Effector memory CD8-positive, alpha-beta T cell (primary cell): ENCODE data around the gene TTLL8.

ENCODE experiments used
- ATAC-seq: fragments of 150-1000 bp; cut with Tn5 transposase; replicated peaks from 2 replicates; pipeline ENCODE4 v1.10.0; 2021; ENCODE audit warnings: mild to moderate bottlenecking, moderate library complexity
- DNase-seq, 3 experiments: peaks; one replicate each; pipeline ENCODE4 v3.0.0; 2021
- H3K27ac Mint-ChIP-seq, 2 donors: one replicate each; pipeline ENCODE4 v1.8.0; 2022; ENCODE audit warnings: mild to moderate bottlenecking in 2 of 2, mixed read lengths in 2 of 2, moderate library complexity in 2 of 2
- H3K27me3 Mint-ChIP-seq, 2 donors: one replicate each; pipeline ENCODE4 v1.8.0; 2022; ENCODE audit warnings: mixed read lengths in 2 of 2
- H3K36me3 Mint-ChIP-seq: one replicate; pipeline ENCODE4 v1.8.0; 2022; ENCODE audit warnings: mild to moderate bottlenecking, moderate library complexity, mixed read lengths; ENCODE audit not compliant: insufficient read depth
- H3K4me1 Mint-ChIP-seq, 2 donors: one replicate each; pipeline ENCODE4 v1.8.0; 2022; ENCODE audit warnings: low read depth in 2 of 2, mixed read lengths in 2 of 2
- H3K4me3 Mint-ChIP-seq, 2 donors: one replicate each; pipeline ENCODE4 v1.8.0; 2022; ENCODE audit warnings: mild to moderate bottlenecking in 2 of 2, mixed read lengths in 2 of 2, moderate library complexity in 2 of 2
- H3K9me3 Mint-ChIP-seq, 2 donors: one replicate each; pipeline ENCODE4 v1.8.0; 2022; ENCODE audit warnings: mixed read lengths in 2 of 2

TTLL8 gene

DNA sequence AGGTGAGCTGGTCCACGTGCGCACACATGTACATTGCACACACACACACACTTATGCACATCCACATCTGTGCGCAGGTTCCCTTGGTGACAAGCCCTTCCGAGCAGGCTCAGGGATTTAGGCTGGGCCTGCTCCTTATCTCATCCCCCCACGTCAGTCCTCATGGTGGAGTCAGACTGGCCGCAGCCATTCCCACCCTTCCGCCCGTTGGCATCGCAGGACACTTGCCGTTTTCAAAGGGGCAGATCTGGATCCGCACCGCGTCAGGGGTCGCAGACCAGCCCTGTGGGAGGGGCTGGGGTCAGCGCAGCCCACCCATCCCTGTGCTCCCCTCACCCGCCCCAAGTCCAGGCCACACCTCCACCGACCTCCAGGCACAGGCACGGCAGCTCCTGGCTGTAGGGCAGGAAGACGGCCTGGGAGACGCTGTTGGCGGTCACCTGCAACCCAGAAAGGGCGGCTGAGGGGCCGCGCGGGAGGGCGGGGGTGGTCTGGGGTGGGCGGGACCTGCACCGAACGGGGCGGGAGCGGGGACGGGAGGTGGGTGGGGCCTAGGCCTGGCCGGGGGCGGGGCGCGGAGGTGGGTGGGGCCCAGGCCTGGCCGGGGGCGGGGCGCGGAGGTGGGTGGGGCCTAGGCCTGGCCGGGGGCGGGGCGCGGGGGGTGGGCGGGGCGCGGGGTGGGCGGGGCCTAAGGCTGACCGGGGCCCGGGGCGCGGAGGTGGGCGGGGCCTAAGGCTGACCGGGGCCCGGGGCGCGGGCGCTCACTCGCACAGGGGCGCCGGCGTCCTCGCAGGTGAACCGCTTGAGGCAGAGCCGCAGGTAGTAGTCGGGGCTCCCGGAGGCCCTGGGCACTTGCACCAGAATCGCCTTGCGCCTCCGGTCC is 58.8 kb downstream of the TTLL8 start:
- Mint-ChIP-seq H3K4me3 (no peak overlapping the region), H3K4me1 (peaks cover 0 to 7% of the 10 kb centered on the region in 2 donors), H3K27ac (no peak overlapping the region), H3K9me3 (no peaks in the 10 kb centered on the region), H3K36me3 (peaks cover 4% of the 10 kb centered on the region), H3K27me3 (peaks cover 0 to 9% of the 10 kb centered on the region in 2 donors)
- DNase-seq, result no peak
- peak; percentile 57 for ATAC-seq

DNA sequence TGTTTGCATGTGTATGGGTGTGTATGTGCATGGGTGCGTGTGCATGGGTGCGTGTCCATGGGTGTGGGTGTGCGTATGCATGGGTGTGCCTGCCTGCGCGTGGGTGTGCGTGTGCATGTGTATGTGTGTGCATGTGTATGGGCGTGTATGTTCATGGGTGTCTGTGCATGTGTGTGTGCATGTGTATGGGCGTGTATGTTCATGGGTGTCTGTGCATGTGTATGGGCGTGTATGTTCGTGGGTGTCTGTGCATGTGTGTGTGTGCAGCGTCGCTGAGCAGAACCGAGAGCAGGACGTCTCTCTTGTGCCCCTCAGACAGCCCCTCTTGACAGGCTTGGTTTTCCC is 59.4 kb downstream of the TTLL8 start:
- no peak for DNase-seq
- Mint-ChIP-seq H3K4me1 (peaks cover 0 to 9% of the 10 kb centered on the region in 2 donors), H3K9me3 (no peaks in the 10 kb centered on the region), H3K27me3 (peaks cover 0 to 9% of the 10 kb centered on the region in 2 donors), H3K4me3 (no peak overlapping the region), H3K36me3 (peaks cover 4% of the 10 kb centered on the region), H3K27ac (no peak overlapping the region)
- no peak for ATAC-seq

DNA sequence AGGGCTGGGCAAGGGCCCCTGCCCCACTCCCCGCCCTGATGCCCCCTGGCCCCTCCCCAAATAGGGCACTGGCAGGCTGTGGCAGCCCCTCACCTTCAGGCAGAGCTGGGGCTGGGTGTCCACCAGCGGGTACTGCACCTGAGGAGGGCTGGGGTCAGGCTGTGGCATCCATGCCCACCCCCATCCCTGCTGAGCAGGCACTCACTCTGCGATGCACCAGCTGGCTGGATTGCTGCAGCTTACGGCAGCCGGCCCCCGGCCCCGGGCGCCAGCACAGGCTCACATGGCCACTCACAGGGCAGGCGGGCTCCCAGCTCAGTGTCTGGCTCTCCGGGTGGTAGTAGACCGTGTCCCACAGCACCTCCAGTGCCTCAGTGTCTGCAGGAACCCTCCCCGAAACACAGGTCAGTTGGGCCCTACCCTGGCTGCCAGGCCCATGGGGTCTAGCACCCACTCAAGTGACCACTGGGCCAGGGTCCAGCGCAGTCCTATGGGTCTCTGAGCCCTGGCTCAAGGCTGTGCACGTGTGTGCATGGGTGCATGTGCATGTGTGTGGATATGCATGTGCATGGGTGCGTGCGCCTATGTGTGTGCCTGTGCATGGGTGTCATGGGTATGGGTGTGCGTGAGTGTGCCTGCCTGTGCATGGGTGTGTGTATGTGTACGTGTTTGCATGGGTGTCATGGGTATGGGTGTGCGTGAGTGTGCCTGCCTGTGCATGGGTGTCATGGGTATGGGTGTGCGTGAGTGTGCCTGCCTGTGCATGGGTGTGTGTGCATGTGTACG is 60.0 kb downstream of the TTLL8 start:
- no peak for DNase-seq
- Mint-ChIP-seq H3K27me3 (peaks cover 0 to 10% of the 10 kb centered on the region in 2 donors), H3K9me3 (no peaks in the 10 kb centered on the region), H3K4me3 (no peak overlapping the region), H3K4me1 (peaks cover 4 to 12% of the 10 kb centered on the region in 2 donors), H3K36me3 (peaks cover 4% of the 10 kb centered on the region), H3K27ac (no peak overlapping the region)
- no peak for ATAC-seq

DNA sequence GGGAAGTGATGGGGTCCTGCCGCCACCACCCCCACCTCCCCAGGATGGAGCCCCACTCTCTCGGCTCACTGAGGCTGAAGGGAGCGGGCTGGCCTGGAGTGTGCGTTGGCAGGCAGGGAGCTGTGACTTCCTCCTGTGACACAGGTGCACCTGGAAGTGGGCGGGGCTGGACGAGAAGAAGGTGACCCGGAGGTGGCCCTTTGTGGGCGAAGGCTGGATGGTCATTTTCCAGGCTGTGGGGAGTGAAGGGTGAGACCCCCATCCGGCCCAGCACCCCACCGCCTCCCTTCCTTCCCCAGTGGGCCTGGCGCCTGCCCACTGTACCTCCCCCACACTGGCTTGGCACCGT is 60.9 kb downstream of the TTLL8 start:
- peaks cover 5 to 12% of the 10 kb centered on the region in 2 donors for H3K4me1 Mint-ChIP-seq
- peak overlapping the region in 1 of 2 donors; percentile 41 for H3K27ac Mint-ChIP-seq
- H3K36me3 Mint-ChIP-seq, result peaks cover 4% of the 10 kb centered on the region
- no peaks in the 10 kb centered on the region for H3K9me3 Mint-ChIP-seq
- ATAC-seq, result no peak
- H3K4me3 Mint-ChIP-seq, result no peak overlapping the region
- peaks cover 0 to 8% of the 10 kb centered on the region in 2 donors for H3K27me3 Mint-ChIP-seq
- no peak for DNase-seq

DNA sequence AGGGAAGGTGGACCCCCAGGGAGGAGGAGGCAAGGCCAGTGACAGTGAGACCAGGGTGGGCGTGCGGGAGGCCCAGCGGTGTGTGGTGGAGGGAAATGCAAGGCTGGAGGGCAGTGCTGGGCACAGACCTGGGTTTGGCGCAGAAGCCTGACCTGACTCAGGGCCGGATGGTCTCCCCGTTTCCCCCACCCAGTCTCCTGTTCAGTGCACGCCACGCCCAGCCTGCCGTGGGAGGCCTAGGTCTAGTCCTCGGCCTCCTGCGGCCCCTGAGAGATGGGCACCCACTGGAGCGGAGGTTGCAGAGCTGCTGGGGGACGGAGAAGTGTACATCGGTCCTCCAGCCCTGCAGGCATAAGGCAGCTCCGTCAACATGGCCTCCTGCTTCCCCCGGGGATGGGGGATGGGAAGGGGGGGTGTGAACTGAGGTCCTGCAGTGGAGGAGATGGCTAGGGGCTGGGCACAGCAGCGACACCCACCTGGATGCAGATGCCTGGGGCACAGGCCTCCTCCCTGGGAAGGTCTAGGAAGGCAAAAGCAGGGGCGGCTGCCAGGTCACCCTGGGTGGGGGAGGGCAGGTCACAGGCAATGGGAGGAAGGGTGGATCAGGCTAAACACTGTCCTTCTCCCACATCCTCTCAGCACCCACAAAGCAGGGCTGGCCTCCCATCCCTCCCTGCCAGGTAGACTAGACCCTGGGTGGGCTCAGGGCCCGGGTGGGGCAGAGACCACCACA is 61.4 kb downstream of the TTLL8 start:
- ATAC-seq, result no peak
- peaks cover 0 to 8% of the 10 kb centered on the region in 2 donors for H3K27me3 Mint-ChIP-seq
- DNase-seq, result no peak
- peaks cover 5 to 12% of the 10 kb centered on the region in 2 donors for H3K4me1 Mint-ChIP-seq
- H3K36me3 Mint-ChIP-seq, result peaks cover 4% of the 10 kb centered on the region
- H3K9me3 Mint-ChIP-seq, result no peaks in the 10 kb centered on the region
- H3K27ac Mint-ChIP-seq, result peak overlapping the region in 1 of 2 donors; percentile 41
- no peak overlapping the region for H3K4me3 Mint-ChIP-seq

DNA sequence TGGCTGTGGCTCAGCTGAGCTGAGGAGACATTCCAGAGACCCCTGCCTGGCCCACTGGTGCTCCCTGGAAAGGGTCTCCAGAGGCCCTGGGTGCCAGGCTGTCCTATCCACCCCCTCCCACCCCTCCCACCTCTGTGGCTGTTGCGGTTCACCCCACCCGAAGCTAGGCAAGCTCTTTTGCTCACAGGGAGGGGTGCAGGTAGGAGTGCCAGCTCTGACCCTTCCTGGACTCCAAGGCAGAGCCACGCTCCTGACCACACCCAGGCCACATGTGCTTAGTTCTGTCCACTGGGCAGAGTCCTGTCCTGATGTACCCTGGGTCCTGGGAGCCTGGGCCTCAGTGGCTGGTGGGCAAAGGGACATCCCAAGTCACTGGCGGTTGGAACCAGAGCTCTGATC is 62.0 kb downstream of the TTLL8 start:
- DNase-seq (no peak), ATAC-seq (no peak)
- Mint-ChIP-seq H3K36me3 (peaks cover 4% of the 10 kb centered on the region), H3K27me3 (peaks cover 0 to 11% of the 10 kb centered on the region in 2 donors), H3K27ac (no peak overlapping the region), H3K4me3 (no peak overlapping the region), H3K9me3 (peaks cover 0 to 3% of the 10 kb centered on the region in 2 donors), H3K4me1 (peaks cover 5 to 12% of the 10 kb centered on the region in 2 donors)

DNA sequence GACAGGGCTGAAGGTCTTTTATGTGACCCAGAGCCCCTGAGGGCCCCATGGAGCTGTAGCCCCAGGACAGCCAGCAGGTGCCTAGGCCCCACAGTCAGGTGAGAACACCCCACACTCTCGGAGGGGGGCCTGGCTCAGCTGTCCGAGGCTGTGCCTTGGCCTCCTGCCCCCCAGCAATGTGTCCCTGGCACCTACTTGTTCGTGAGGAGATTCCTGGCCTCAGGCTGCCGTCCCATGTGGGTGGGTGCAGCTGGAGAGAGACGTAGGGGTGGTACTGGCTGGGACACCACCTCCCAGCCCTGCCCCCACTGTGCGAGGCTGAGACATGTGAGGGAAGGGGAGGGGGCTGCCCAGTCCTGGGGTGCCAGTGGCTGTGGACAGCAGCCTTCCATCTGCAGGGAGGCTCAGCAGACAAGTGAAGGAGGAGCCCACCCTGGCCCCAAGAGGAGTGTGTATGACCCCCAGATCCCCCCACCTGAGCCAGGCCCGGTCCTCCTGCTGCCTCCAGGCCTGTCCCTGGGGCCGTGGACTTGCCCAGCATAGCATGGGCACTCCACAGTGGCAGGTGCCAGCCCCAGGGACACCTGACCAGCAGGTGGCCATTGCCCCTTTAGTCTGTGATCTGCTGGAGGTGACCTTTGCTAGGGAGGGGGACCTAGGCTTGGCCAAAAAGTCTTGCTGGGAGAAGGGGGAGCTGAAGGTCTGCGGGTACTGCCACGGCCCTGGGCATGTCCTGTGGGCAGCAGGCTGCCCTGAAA is 62.6 kb downstream of the TTLL8 start:
- peaks cover 0 to 7% of the 10 kb centered on the region in 2 donors for H3K9me3 Mint-ChIP-seq
- no peak for ATAC-seq
- no peak overlapping the region for H3K4me3 Mint-ChIP-seq
- H3K36me3 Mint-ChIP-seq, result peaks cover 4% of the 10 kb centered on the region
- H3K4me1 Mint-ChIP-seq, result peaks cover 5 to 12% of the 10 kb centered on the region in 2 donors
- H3K27me3 Mint-ChIP-seq, result peaks cover 0 to 17% of the 10 kb centered on the region in 2 donors
- no peak for DNase-seq
- H3K27ac Mint-ChIP-seq, result peak overlapping the region in 1 of 2 donors; percentile 63

DNA sequence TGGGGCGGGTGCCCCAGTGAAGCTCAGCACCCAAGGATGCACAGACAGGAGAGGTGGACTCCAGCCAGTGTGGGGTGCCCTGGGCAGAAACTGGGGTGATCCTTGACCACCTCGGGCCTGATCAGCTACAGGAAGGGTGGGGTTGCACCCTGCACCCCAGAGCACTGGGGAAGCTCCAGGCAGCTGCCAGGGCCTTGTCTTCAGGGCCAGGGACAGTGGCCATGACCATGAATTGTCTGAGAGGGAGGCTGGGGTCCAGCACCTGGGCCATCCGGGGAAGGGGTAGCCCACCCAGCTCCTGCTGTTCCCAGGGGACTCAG is 63.1 kb downstream of the TTLL8 start:
- H3K27ac Mint-ChIP-seq, result peak overlapping the region in 1 of 2 donors; percentile 63
- no peak overlapping the region for H3K4me3 Mint-ChIP-seq
- peaks cover 4% of the 10 kb centered on the region for H3K36me3 Mint-ChIP-seq
- DNase-seq, result no peak
- H3K4me1 Mint-ChIP-seq, result peaks cover 5 to 12% of the 10 kb centered on the region in 2 donors
- ATAC-seq, result no peak
- peaks cover 0 to 7% of the 10 kb centered on the region in 2 donors for H3K9me3 Mint-ChIP-seq
- peaks cover 0 to 17% of the 10 kb centered on the region in 2 donors for H3K27me3 Mint-ChIP-seq

DNA sequence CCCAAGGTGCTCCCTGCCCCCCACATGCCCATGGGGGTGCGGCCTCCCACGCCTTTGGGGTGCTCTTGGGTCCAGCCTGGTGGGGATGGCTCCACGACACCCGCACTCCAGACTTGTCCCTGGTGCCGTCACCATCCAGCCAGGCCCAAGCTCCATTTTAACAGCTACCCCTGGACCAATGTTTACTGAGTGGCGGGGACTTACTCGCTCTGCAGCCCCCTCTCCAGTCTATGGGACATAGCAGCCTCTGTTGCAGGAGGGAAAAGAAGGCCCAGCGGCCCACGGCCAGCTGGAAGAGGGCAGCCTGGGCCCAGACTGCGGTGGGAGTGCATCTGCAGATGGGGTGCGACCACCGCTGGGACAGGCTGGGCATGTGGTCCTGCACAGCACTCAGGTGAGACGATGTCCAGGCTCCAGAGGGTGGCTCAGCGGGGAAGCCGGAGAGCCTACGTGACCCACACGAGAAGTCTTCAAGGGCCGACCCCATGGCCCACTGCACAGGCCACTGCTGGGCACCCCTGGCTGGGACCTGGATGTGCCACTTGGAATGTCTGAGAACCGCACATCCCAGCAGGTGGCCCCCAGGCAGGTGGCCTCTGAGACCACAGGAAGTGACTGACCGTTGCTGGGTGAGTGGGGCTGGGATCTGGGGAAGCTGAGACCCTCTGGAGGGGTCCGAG is 63.6 kb downstream of the TTLL8 start:
- Mint-ChIP-seq H3K36me3 (peaks cover 4% of the 10 kb centered on the region), H3K27ac (peak overlapping the region in 1 of 2 donors; percentile 63), H3K4me1 (peaks cover 5 to 12% of the 10 kb centered on the region in 2 donors), H3K9me3 (peaks cover 0 to 7% of the 10 kb centered on the region in 2 donors), H3K4me3 (no peak overlapping the region), H3K27me3 (peaks cover 0 to 17% of the 10 kb centered on the region in 2 donors)
- ATAC-seq, result no peak
- no peak for DNase-seq

DNA sequence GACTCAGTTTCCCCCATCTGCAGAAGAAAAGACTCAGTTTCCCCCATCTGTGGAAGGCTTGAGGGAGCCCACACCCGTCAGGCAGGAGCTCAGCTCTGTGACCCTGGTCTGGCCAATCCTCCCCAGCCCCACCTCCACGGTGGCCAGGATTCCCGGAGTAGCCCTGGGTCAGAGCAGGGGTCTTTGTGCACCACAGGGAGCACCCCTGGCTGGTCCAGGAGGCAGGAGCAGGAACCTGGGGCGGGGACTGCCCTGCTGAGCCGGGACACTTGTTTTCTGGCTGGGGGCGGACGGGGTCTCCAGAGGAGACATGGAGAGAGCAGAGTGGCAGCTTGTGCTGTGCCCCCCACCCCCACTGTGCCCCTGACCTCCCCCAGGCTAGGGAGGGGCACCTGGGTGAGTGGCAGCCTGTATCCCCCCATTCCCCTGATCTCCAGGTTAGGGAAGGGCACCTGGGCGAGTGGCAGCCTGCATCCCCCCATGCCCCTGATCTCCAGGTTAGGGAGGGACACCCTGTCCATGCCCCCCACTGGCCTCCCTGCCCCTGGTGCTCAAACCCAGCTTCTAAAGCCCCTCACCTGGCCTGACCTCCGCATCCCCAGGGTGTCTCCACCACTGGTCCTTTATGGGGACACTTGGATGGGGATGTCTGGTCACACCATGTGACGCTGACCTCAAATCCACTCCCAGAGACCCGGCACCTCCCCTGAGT is 64.3 kb downstream of the TTLL8 start:
- DNase-seq, result no peak
- no peak for ATAC-seq
- peaks cover under 1 to 24% of the 10 kb centered on the region in 2 donors for H3K27me3 Mint-ChIP-seq
- H3K36me3 Mint-ChIP-seq, result peaks cover 4% of the 10 kb centered on the region
- H3K4me1 Mint-ChIP-seq, result peaks cover 5 to 12% of the 10 kb centered on the region in 2 donors
- peak overlapping the region in 1 of 2 donors; percentile 44 for H3K27ac Mint-ChIP-seq
- peaks cover 0 to 7% of the 10 kb centered on the region in 2 donors for H3K9me3 Mint-ChIP-seq
- H3K4me3 Mint-ChIP-seq, result no peak overlapping the region

DNA sequence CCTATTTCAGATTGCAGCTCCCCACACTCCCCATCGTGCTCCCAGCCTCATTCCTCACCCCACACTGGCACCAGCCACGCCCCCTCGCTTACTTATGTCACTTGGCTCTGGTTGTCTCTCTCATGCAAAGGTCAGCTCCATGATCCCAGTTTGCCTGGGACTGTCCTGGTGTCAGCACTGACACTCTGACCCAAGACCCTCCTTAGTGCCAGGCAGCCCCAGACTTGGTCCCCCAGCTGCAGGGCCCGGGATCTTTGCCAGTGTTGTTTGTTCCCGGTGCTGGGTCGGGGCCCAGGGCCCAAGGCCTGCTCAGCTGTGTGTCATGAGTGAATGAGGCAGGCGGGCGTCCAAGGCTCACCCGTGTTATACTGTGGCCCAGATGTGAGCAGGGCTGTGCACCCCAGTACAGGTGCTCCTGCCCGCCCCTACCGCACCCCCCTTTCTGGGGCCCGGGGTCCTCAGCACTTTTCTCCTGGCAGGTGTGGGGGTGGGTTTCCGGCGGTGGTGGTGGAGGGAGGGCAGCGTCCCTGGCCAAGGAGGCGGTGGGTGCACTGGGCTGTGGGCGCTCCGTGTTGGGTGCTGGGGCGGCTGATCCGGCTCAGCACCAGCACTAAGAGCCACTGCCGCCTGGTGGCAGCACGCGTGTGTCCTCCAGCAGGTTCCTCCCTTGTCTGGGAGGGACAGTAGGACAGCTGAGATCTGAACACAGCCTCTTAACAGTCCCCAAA is 65.0 kb downstream of the TTLL8 start:
- peaks cover 5 to 9% of the 10 kb centered on the region in 2 donors for H3K4me1 Mint-ChIP-seq
- H3K27me3 Mint-ChIP-seq, result peaks cover 5 to 31% of the 10 kb centered on the region in 2 donors
- DNase-seq (peak; percentile 51 to 66 (median 55)), ATAC-seq (peak; percentile 96)
- no peak overlapping the region for H3K4me3 Mint-ChIP-seq
- H3K9me3 Mint-ChIP-seq, result peaks cover 0 to 7% of the 10 kb centered on the region in 2 donors
- peak overlapping the region in 1 of 2 donors; percentile 44 for H3K27ac Mint-ChIP-seq
- H3K36me3 Mint-ChIP-seq, result peaks cover 4% of the 10 kb centered on the region
